Measurements from ENCODE around the gene H6PD.
A peak's percentile ranks its signal among the peaks of the same experiment; 100 is the strongest.

Gene H6PD

GRCh38 chr1:9234223-9235095 is at the start of gene H6PD:
TSS of gene H6PD (plus strand) at chr1:9234774. CDS start at chr1:9244935, 10,161 bp downstream.
- DNase-seq (ENCODE audit: low read depth, low spot score), result peak; percentile 32

- no peak for DNase-seq (ENCODE audit: low read depth, low spot score)
Measured at GRCh38 chr1:9186082-9186859, 48.3 kb upstream of the H6PD start.

- no peak for DNase-seq (ENCODE audit: low read depth, low spot score)
Measured at GRCh38 chr1:9187004-9187403, 47.6 kb upstream of the H6PD start.

GRCh38 chr1:9190234-9190633 is 44.3 kb upstream of the H6PD start:
- no peak for DNase-seq (ENCODE audit: low read depth, low spot score)

GRCh38 chr1:9191231-9191630 is 43.3 kb upstream of the H6PD start:
- DNase-seq (ENCODE audit: low read depth, low spot score), result no peak

GRCh38 chr1:9192578-9193232 is 41.9 kb upstream of the H6PD start:
- no peak for DNase-seq (ENCODE audit: low read depth, low spot score)

- DNase-seq (ENCODE audit: low read depth, low spot score), result no peak
Measured at GRCh38 chr1:9193233-9193625, 41.3 kb upstream of the H6PD start.

GRCh38 chr1:9194024-9194423 is 40.5 kb upstream of the H6PD start:
- DNase-seq (ENCODE audit: low read depth, low spot score), result no peak

GRCh38 chr1:9195651-9196050 is 38.9 kb upstream of the H6PD start:
- DNase-seq (ENCODE audit: low read depth, low spot score), result no peak

GRCh38 chr1:9196129-9197040 is 38.2 kb upstream of the H6PD start:
- no peak for DNase-seq (ENCODE audit: low read depth, low spot score)

- DNase-seq (ENCODE audit: low read depth, low spot score), result no peak
Measured at GRCh38 chr1:9197186-9198099, 37.1 kb upstream of the H6PD start.

- no peak for DNase-seq (ENCODE audit: low read depth, low spot score)
Measured at GRCh38 chr1:9198538-9199361, 35.8 kb upstream of the H6PD start.

- DNase-seq (ENCODE audit: low read depth, low spot score), result no peak
Measured at GRCh38 chr1:9200441-9200840, 34.1 kb upstream of the H6PD start.

GRCh38 chr1:9201401-9202239 is 33.0 kb upstream of the H6PD start:
- DNase-seq (ENCODE audit: low read depth, low spot score), result no peak

- no peak for DNase-seq (ENCODE audit: low read depth, low spot score)
Measured at GRCh38 chr1:9202240-9202870, 32.2 kb upstream of the H6PD start.

GRCh38 chr1:9203511-9203982 is 31.0 kb upstream of the H6PD start:
- DNase-seq (ENCODE audit: low read depth, low spot score), result no peak

GRCh38 chr1:9204156-9204720 is 30.3 kb upstream of the H6PD start:
- DNase-seq (ENCODE audit: low read depth, low spot score), result no peak

All from activated naive CD8-positive, alpha-beta T cell treated with anti-CD3 and anti-CD28 coated beads, Interleukin-2, amount 50 U/mL, for 16 hours (primary cell).